ENCODE results near the gene FAM83F.
A peak's percentile ranks its signal among the peaks of the same experiment; 100 is the strongest.

Gene FAM83F

GRCh38 chr22:40030026-40030757 lies 35.4 kb downstream of the FAM83F start:
- FAIRE-seq (no peak), DNase-seq (ENCODE audit: extremely low spot score, insufficient read length, low read depth) (no peak)

DNA sequence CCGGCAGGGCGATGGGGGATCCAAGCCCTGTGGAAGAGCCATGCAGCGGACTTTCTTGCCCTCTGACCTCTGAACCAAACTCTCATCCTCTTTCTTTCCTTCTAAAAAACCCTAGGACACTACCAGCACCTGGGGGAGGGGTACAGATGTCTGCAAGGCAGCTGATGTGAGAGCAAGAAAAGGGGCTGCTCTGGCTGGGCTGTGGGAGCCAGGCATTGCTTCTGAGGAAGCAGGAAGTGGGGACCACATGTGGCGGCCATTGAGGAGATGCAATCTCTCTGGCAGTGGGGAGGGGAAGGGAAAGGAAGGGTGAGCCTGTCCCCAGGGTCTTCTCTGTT lies 36.0 kb downstream of the FAM83F start:
- no peak for FAIRE-seq

DNA sequence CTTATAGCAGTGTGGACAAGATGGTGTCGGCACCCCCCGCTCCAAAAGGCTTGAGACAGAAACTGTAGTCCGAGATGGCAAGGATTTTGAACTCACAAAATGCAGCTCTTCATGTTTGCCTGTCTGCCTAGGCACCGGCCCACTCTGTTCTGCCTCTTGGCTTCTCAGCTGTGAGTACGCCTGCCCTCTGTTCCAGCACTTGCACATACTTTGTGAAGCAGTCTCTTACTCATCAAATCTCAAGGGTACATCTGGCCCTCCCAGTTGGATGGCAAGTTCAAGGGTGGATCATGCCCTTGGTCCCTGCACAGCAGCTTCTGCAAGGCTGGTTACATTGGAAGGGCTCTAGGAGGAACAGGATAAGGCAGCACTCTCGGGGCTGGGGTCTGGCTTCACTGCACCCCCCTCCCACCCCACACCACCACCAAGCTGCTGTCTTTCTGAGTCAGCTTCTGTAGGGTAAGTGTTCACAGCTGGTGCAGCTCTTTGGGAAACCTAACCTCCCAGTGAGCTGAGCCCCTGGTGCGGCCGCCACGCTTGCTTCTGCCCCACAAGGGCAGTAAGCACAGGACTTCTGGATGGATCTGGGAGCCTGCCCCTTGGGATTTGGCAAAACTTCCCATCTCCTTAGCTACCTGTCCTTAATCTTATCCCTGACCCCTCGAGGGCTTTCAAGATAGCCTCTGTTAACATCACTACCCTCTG lies 37.2 kb downstream of the FAM83F start:
- DNase-seq (ENCODE audit: extremely low spot score, insufficient read length, low read depth) (no peak), FAIRE-seq (no peak)

More for the DNA sequence above, 36.0 kb downstream of the FAM83F start:
- DNase-seq (ENCODE audit: extremely low spot score, insufficient read length, low read depth), result no peak

DNA sequence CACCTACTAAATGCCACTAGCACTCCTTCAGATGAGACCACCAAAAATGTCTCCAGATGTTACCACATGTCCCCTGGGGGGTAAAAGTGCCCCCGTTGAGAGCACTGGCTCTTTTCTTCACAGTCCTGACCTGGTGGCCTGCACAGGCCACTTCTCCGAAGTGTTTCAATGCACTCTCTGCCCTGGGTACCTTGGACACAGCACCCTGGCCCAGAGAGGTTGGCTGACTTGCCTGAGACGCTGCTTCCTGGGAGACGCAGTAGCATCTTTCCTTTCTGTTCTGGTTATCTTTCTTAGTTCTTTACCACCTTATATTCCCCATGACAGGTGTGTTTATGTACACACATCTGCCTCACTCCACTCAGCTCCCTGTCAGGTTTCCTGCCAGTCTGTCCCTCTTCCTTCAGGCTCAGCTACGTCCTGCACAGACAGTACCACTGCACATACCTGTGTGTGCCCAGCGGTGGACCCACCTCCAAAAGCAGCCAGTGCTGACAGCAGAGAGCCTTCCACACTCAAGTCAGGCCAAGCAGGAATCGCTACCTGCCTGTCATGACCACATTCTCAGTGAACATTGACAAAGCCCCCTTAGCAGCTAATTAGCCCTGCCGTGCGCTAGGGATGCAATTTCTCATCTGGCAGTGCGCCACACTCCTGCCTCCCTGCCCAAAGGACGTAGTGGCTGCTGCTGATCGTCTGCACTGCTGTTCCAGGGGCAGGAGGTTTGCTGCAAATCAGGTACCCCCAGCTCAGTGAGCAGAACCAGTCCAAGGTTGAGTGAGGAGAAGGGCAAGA lies 39.0 kb downstream of the FAM83F start:
- no peak for DNase-seq (ENCODE audit: extremely low spot score, insufficient read length, low read depth)
- FAIRE-seq, result no peak

DNA sequence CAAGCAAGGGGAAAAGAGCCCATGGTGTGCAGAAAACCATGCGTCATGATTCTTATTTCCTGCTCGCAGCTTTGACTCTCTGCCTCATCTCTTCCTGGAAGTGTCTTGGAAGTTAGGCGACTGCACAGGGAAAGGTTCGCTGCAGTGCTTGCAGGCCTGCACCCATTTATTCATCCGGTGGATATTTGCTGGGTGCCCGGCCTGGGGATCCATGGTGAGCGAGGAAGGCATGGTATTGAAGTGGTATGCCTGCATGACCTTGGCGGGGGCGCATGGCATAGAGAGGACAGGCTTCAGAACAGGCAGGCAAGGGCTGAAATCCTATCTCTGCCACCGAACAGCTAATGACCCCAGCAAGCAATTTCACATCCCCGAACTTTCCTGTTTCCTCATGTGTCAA lies 40.6 kb downstream of the FAM83F start:
- FAIRE-seq (no peak), DNase-seq (ENCODE audit: extremely low spot score, insufficient read length, low read depth) (no peak)

- DNase-seq (ENCODE audit: extremely low spot score, insufficient read length, low read depth), result no peak
- no peak for FAIRE-seq
These were observed 41.4 kb downstream of the FAM83F start for GRCh38 chr22:40036126-40036525.

- FAIRE-seq (peak; percentile 90), DNase-seq (ENCODE audit: extremely low spot score, insufficient read length, low read depth) (peak; percentile 62)
These were observed 42.0 kb downstream of the FAM83F start for GRCh38 chr22:40036591-40037225.

DNA sequence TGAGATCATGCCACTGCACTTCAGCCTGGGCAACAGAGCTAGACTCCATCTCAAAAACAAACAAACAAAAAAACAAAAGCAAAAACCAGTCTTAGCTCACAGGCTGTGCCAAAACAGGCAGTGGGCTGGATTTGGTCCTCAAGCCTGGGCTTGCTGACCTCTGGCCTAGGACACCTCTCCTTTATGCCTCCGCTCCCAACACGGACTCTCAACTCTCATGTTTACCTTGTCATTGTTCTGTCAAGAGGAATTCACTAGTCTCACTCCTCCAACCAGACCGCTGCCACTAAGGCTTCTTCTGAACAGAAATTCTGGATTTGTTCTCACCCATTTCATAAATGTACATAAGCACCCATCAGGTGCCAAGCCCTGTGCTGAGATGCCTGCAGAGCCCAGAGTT lies 42.6 kb downstream of the FAM83F start:
- DNase-seq (ENCODE audit: extremely low spot score, insufficient read length, low read depth) (no peak), FAIRE-seq (no peak)

- DNase-seq (ENCODE audit: extremely low spot score, insufficient read length, low read depth) (no peak), FAIRE-seq (no peak)
These were observed 44.8 kb downstream of the FAM83F start for GRCh38 chr22:40039482-40040115.

DNA sequence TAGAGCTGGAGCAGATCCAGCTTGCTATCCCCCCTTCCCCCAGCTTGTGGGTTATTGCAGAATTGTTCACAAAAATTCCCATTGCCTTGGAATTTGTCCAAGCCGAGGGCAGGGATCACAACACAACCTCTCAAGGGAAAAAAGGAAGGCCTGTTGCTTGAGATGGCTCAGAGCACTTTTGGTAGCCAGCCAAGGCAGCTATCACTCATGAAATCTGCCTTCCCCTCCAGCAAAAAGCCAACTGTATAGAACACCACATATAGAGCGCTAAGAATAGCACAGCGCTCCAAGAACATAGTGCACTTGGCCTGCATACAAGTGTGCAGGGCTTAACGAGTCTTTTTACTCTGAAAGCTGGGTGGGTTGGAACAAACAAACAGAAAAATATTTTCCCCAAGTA lies 46.2 kb downstream of the FAM83F start:
- no peak for FAIRE-seq

GRCh38 chr22:40041366-40042137 lies 46.8 kb downstream of the FAM83F start:
- no peak for FAIRE-seq
- DNase-seq (ENCODE audit: extremely low spot score, insufficient read length, low read depth), result no peak

More for the DNA sequence above, 46.2 kb downstream of the FAM83F start:
- DNase-seq (ENCODE audit: extremely low spot score, insufficient read length, low read depth), result no peak

- no peak for FAIRE-seq
- DNase-seq (ENCODE audit: extremely low spot score, insufficient read length, low read depth), result no peak
These were observed 47.6 kb downstream of the FAM83F start for GRCh38 chr22:40042312-40042711.

DNA sequence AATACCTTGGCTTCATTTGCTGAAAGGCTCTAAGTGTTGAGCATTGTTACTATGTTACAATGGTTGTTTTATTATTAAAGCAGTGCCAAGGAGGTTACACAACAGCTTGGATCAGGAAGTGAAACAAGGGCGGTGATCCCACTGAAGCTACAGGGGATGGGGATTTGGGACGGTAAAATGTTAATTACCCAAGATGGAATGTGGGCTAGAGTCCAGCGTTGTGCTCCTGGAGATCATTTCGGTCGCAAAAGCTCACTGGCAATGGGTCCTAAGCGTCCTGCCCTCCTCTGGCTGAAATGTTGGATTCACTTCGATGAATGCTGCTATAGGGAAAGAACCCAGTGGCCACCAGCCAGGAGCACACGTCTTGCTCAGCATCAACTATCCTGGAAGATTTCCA lies 48.3 kb downstream of the FAM83F start:
- DNase-seq (ENCODE audit: extremely low spot score, insufficient read length, low read depth), result no peak

DNA sequence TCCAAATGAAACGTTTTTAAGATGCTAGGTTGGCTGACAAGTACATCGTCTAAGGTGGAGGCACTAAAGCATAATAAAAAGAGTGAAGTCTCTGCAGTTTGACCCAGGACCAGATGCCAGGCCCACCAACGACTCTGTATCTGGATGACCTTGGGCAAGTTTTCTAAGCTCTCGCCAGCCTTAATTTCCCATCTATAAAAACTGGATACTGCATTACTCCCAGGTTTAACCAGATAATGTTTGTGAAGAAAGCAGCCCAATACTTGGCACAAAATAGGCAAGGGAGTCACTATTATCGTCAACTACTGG lies 49.0 kb downstream of the FAM83F start:
- FAIRE-seq, result no peak

More for the DNA sequence above, 48.3 kb downstream of the FAM83F start:
- no peak for FAIRE-seq

DNA sequence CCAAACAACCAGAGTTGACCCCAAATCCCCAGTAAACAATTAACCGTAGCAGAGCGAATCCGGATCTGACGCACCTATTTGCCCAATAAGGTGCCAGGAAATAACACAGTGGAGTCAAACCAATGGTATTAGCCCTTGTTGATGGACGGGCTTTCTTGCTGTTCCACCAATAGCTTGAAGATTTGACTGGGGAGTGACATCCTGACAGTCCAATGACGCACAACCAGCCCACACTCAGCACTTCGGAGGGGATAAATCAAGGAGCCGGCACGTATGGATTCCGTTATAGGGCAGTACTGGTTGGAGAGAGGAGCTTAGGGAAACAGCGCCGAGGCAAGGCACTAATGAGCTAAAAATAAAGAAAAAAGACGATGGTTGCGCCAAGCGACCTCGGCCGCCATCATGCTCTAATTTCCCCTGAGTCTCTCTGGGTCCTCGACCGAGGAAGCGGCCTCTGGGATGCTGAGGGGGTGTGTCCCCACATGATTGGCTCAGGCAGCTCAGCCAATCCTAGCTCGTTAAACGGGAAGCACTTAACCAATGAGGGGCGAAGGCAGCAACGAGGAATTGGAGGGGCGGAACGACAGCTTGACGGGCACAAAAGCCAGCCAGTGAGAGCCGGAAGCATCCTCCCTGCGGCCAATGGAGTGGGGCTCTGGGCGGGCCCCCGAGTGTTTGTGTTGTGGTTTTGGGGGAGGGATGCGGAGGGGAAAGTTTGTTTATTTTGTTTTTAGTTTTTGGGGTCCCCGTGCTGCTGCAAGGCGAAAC lies 49.5 kb downstream of the FAM83F start:
- peak; percentile 100 for FAIRE-seq
- DNase-seq (ENCODE audit: extremely low spot score, insufficient read length, low read depth), result peak; percentile 93

More for the DNA sequence above, 49.0 kb downstream of the FAM83F start:
- DNase-seq (ENCODE audit: extremely low spot score, insufficient read length, low read depth), result no peak

- FAIRE-seq, result peak; percentile 26
- DNase-seq (ENCODE audit: extremely low spot score, insufficient read length, low read depth), result no peak
These were observed 50.4 kb downstream of the FAM83F start for GRCh38 chr22:40044870-40045834.

GRCh38 chr22:40046126-40046525 lies 51.4 kb downstream of the FAM83F start:
- DNase-seq (ENCODE audit: extremely low spot score, insufficient read length, low read depth) (no peak), FAIRE-seq (no peak)

GRCh38 chr22:40050258-40050657 lies 55.5 kb downstream of the FAM83F start:
- FAIRE-seq (peak; percentile 97), DNase-seq (ENCODE audit: extremely low spot score, insufficient read length, low read depth) (no peak)
